ENCODE data around the gene ATOH8. TPM values are rescaled to one million over a fixed set of nuclear protein-coding genes. Genes with fewer than 3 reads are reported as not detected.

ATOH8 gene
- total RNA-seq, 1 experiment from 2014 or later: 0.20 TPM

DNA sequence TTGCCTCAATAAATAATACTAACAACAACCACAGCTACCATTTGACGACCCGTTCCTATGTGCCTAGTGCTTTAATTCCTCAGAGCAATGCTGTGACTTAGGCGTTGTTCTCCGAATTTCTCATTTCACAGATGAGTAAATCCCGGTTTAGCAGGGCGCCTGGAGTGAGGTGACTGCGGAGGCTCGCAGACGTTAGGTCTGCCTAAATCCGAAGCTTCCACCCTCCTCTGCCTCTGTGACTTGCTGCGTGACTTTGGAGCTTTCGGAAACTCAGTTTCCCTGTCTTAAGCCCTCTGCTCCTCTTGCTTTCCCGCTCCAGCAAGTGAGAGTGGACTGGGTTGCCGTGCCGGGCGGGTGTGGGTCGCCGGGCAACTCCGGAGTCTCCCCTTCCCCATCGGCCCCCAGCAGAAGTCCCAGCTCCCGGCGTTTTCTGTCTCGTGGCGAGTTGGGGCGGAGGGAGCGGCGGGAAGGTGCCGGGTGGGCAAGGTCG is 711 bp upstream of the ATOH8 start:
- H4K5ac ChIP-seq (ENCODE audit: insufficient read length, low read depth, low read length): no peak overlapping the region
- H2BK12ac ChIP-seq (ENCODE audit: insufficient read length, low read depth, low read length): no peak overlapping the region
- H3K23me2 ChIP-seq (ENCODE audit: insufficient read length, low read depth, low read length, poor library complexity, severe bottlenecking): peaks cover 21% of the 10 kb centered on the region
- H2AFZ ChIP-seq (ENCODE audit: low read length): no peak overlapping the region
- no peak overlapping the region for H3K14ac ChIP-seq (ENCODE audit: insufficient read depth, low read length)
- no peaks in the 10 kb centered on the region for H3K9me3 ChIP-seq (ENCODE audit: control insufficient read depth, low read depth, low read length)
- H3K4ac ChIP-seq (ENCODE audit: low read depth, low read length): no peak overlapping the region
- DNase-seq: no peak
- Mint-ChIP-seq H3K27ac (no peak overlapping the region), H3K4me3 (peak overlapping the region; percentile 77 to 92), H3K36me3 (ENCODE audit: insufficient read depth in 1 of 3, low read depth in 3 of 3) (no peaks in the 10 kb centered on the region; a peak in 1 of 7 replicates), H3K4me1 (peaks cover 13 to 16% of the 10 kb centered on the region in 2 experiments), H3K27me3 (ENCODE audit: low read depth) (peaks cover 89% of the 10 kb centered on the region), H3K9me3 (no peaks in the 10 kb centered on the region)
- no peak overlapping the region for H3K56ac ChIP-seq (ENCODE audit: insufficient read length, low read depth, low read length)
- no peaks in the 10 kb centered on the region for H3K79me2 ChIP-seq (ENCODE audit: insufficient read depth, low read length)
- TF ChIP-seq, protein P1, sequence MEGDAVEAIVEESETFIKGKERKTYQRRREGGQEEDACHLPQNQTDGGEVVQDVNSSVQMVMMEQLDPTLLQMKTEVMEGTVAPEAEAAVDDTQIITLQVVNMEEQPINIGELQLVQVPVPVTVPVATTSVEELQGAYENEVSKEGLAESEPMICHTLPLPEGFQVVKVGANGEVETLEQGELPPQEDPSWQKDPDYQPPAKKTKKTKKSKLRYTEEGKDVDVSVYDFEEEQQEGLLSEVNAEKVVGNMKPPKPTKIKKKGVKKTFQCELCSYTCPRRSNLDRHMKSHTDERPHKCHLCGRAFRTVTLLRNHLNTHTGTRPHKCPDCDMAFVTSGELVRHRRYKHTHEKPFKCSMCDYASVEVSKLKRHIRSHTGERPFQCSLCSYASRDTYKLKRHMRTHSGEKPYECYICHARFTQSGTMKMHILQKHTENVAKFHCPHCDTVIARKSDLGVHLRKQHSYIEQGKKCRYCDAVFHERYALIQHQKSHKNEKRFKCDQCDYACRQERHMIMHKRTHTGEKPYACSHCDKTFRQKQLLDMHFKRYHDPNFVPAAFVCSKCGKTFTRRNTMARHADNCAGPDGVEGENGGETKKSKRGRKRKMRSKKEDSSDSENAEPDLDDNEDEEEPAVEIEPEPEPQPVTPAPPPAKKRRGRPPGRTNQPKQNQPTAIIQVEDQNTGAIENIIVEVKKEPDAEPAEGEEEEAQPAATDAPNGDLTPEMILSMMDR (conservative IDR thresholded peaks at IDR 0.05): no peak
- H3K18ac ChIP-seq (ENCODE audit: insufficient read length, low read depth, low read length): no peak overlapping the region
- no peak overlapping the region for H2BK20ac ChIP-seq (ENCODE audit: low read depth, low read length, poor library complexity, severe bottlenecking)
- H4K91ac ChIP-seq (ENCODE audit: insufficient read length, low read depth, low read length): no peak overlapping the region
- no peak overlapping the region for H3K23ac ChIP-seq (ENCODE audit: insufficient read length, low read depth, low read length)
- H2BK120ac ChIP-seq (ENCODE audit: low read depth, low read length, poor library complexity, severe bottlenecking): no peak overlapping the region
- no peak overlapping the region for H3K9ac ChIP-seq (ENCODE audit: extremely low read depth, insufficient read length, low read length)
- no peaks in the 10 kb centered on the region for H4K20me1 ChIP-seq (ENCODE audit: control insufficient read depth, insufficient read depth, insufficient read length)
- H2BK5ac ChIP-seq (ENCODE audit: insufficient read length, low read length): no peak overlapping the region
- no peak overlapping the region for H3T11ph ChIP-seq (ENCODE audit: low read length)
- H3K27ac ChIP-seq (ENCODE audit: insufficient read length, low read depth, low read length): no peak overlapping the region
- no peak overlapping the region for H4K8ac ChIP-seq (replicated peaks; ENCODE audit: insufficient read length, low read depth, low read length)
- peaks cover 52% of the 10 kb centered on the region for H3K27me3 ChIP-seq (ENCODE audit: insufficient read depth, low read length)
- no peak overlapping the region for H2AK5ac ChIP-seq (ENCODE audit: insufficient read length, low read length)
- no CpG with 5 or more reads among the region's 29 CpGs for WGBS (ENCODE audit: extremely low coverage, insufficient read length, low lambda C conversion rate)
- no peaks in the 10 kb centered on the region for H3K79me1 ChIP-seq (ENCODE audit: insufficient read depth, low read depth, low read length, poor library complexity, severe bottlenecking)
- H3K4me2 ChIP-seq (ENCODE audit: insufficient read depth, insufficient read length, low read length): peak overlapping the region; percentile 76
- no peaks in the 10 kb centered on the region for H3K4me1 ChIP-seq (ENCODE audit: insufficient read depth, low read length)
- no peak overlapping the region for H2BK15ac ChIP-seq (ENCODE audit: low read depth, low read length)
